Measurements from ENCODE around the gene DNM2.
A peak's percentile ranks its signal among the peaks of the same experiment; 100 is the strongest.

DNM2 gene

DNA sequence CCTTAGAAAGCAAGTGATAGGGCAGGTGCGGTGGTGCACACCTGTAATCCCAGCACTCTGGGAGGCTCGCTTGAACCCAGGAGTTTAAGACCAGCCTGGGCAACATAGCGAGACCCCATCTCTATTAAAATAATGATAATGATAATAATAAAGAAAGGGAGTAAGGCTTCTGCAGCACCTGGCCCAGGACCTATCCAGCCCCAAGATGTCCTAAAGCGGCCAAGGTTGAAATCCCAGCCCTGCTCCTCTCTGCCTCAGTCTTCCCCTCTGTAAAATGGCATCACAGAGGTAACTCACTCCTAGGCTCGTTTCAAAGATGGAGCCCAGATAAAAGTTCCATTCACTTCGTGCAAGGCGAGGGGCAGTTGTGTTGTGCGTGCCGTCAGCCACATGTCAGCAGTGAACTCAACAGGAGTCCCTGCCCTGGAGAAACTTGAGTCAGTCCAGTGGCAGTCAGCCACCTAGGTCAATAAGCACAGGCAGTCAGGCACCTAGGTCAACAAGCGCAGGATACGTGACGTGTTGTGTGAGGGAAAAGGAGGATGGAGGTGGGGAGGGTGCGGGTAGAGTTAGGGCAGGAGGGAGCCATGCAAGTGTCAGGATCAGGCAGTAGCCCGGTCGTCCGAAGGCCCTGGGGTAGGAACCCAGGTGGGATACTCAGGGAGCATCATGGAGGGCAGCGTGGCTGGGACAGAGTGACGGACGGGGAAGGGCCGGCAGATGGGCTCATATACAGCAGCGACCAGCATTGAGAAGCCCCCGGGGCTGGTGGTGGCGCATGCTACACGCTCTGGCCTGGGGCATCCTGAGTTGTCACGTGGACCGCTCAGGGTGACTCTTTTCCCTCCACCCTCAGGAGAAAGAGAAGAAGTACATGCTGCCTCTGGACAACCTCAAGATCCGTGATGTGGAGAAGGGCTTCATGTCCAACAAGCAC lies 101.5 kb downstream of the DNM2 start:
- H3K27ac ChIP-seq (replicated peaks; ENCODE audit: low read length): no peak overlapping the region
- H4K8ac ChIP-seq (ENCODE audit: low read depth, low read length): no peak overlapping the region
- no peak overlapping the region for H3K14ac ChIP-seq (ENCODE audit: low read length)
- H3K79me1 ChIP-seq (ENCODE audit: low read depth, low read length): peaks cover 3% of the 10 kb centered on the region
- no CpG with 5 or more reads among the region's 27 CpGs for WGBS, 2 donors (ENCODE audit: extremely low coverage in 2 of 2, insufficient read length in 2 of 2, insufficient replicate concordance in 1 of 2)
- peak overlapping the region; percentile 63 for H2AK5ac ChIP-seq (ENCODE audit: low read depth, low read length)
- H4K91ac ChIP-seq (ENCODE audit: low read depth, low read length, poor library complexity): no peak overlapping the region
- peak overlapping the region; percentile 50 for H3K9ac ChIP-seq (ENCODE audit: low read depth, low read length, poor library complexity)
- peak overlapping the region; percentile 67 for H3K23ac ChIP-seq (ENCODE audit: low read depth, low read length, poor library complexity)
- no peak overlapping the region for H2BK15ac ChIP-seq (ENCODE audit: low read length)
- no peaks in the 10 kb centered on the region for H3K27me3 ChIP-seq (ENCODE audit: control insufficient read depth in 3 of 3, insufficient read depth in 3 of 3, low read depth in 1 of 3, low read length in 3 of 3)
- H2AFZ ChIP-seq (ENCODE audit: low read length): no peak overlapping the region
- H3K4me1 ChIP-seq (ENCODE audit: control insufficient read depth in 2 of 2, insufficient read depth in 1 of 2, low read depth in 1 of 2, low read length in 2 of 2): no peaks in the 10 kb centered on the region
- no peak for DNase-seq (ENCODE audit: low spot score)
- no peak overlapping the region for H3K4me2 ChIP-seq (ENCODE audit: insufficient read depth, low read length, poor library complexity, severe bottlenecking)
- no peaks in the 10 kb centered on the region for H3K9me3 ChIP-seq (replicated peaks in 1 of 2; ENCODE audit: control insufficient read depth in 2 of 2, insufficient read depth in 1 of 2, low read depth in 1 of 2, low read length in 2 of 2)
- H2BK120ac ChIP-seq (ENCODE audit: low read depth, low read length): no peak overlapping the region
- no peak overlapping the region for H3K4me3 ChIP-seq (ENCODE audit: low read length in 2 of 2)
- H2BK5ac ChIP-seq (ENCODE audit: low read length): peak overlapping the region; percentile 12
- H3K4ac ChIP-seq (ENCODE audit: low read length): no peak overlapping the region
- H3K36me3 ChIP-seq (replicated peaks in 1 of 2; ENCODE audit: control insufficient read depth in 2 of 2, insufficient read depth in 2 of 2, low read length in 2 of 2): peaks cover 26 to 61% of the 10 kb centered on the region in 2 donors
- no peak overlapping the region for H2BK12ac ChIP-seq (ENCODE audit: low read length)
- no peak overlapping the region for H3K18ac ChIP-seq (ENCODE audit: low read length)

DNA sequence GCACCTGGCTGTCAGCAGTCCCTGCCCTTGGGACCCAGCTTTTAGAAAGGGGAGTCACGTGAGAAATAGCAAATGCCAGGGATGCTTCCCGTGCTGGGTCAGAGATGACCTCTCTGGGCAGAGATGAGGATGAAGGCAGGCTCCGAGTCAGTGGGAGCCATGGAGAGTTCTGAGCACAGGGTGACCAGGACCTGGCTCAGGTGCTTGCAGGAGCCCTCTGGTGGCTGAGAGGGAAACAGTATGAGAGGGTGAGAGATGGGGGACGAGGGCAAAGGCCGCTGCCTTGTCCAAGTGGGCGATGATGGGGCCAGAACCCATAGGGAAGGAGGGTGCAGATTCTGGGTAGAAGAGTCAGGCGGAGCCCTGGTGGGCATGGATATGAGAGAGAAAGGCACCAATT lies 102.3 kb downstream of the DNM2 start:
- no CpG with 5 or more reads among the region's 7 CpGs for WGBS, 2 donors (ENCODE audit: extremely low coverage in 2 of 2, insufficient read length in 2 of 2, insufficient replicate concordance in 1 of 2)
- H2AK5ac ChIP-seq (ENCODE audit: low read depth, low read length): no peak overlapping the region
- no peak for DNase-seq (ENCODE audit: low spot score)

DNA sequence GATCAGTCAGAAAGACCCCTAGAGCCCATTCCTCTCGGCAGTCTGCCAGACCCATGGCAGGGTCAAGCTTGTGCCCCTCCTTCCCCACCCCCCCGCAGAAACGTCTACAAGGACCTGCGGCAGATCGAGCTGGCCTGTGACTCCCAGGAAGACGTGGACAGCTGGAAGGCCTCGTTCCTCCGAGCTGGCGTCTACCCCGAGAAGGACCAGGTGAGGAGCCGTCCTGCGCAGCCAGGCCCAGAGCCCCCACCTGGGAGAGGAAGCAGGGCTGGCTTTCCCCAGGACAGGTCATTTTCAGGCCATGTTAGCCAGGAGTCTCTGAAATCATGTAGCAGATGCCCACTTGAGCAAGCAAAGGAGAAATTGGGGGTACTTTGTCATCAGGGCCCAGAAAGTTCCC lies 105.8 kb downstream of the DNM2 start:
- Histone ChIP-seq H4K8ac (ENCODE audit: low read depth, low read length) (no peak overlapping the region), H3K36me3 (replicated peaks in 1 of 2; ENCODE audit: control insufficient read depth in 2 of 2, insufficient read depth in 2 of 2, low read length in 2 of 2) (peaks cover 38 to 76% of the 10 kb centered on the region in 2 donors), H3K9ac (ENCODE audit: low read depth, low read length, poor library complexity) (no peak overlapping the region)

More for the DNA sequence above, 102.3 kb downstream of the DNM2 start:
- no peak overlapping the region for H2AFZ ChIP-seq (ENCODE audit: low read length)
- H3K4me3 ChIP-seq (ENCODE audit: low read length in 2 of 2): no peak overlapping the region
- no peak overlapping the region for H3K14ac ChIP-seq (ENCODE audit: low read length)
- H2BK15ac ChIP-seq (ENCODE audit: low read length): no peak overlapping the region
- H3K79me1 ChIP-seq (ENCODE audit: low read depth, low read length): peaks cover 3% of the 10 kb centered on the region
- H4K8ac ChIP-seq (ENCODE audit: low read depth, low read length): no peak overlapping the region
- no peak overlapping the region for H3K4me2 ChIP-seq (ENCODE audit: insufficient read depth, low read length, poor library complexity, severe bottlenecking)
- H3K36me3 ChIP-seq (replicated peaks in 1 of 2; ENCODE audit: control insufficient read depth in 2 of 2, insufficient read depth in 2 of 2, low read length in 2 of 2): peaks cover 31 to 62% of the 10 kb centered on the region in 2 donors
- no peak overlapping the region for H3K9ac ChIP-seq (ENCODE audit: low read depth, low read length, poor library complexity)
- no peaks in the 10 kb centered on the region for H3K27me3 ChIP-seq (ENCODE audit: control insufficient read depth in 3 of 3, insufficient read depth in 3 of 3, low read depth in 1 of 3, low read length in 3 of 3)
- H3K9me3 ChIP-seq (replicated peaks in 1 of 2; ENCODE audit: control insufficient read depth in 2 of 2, insufficient read depth in 1 of 2, low read depth in 1 of 2, low read length in 2 of 2): no peaks in the 10 kb centered on the region
- H3K23ac ChIP-seq (ENCODE audit: low read depth, low read length, poor library complexity): no peak overlapping the region
- H3K4ac ChIP-seq (ENCODE audit: low read length): no peak overlapping the region
- H3K4me1 ChIP-seq (ENCODE audit: control insufficient read depth in 2 of 2, insufficient read depth in 1 of 2, low read depth in 1 of 2, low read length in 2 of 2): no peaks in the 10 kb centered on the region
- H2BK120ac ChIP-seq (ENCODE audit: low read depth, low read length): no peak overlapping the region
- H4K91ac ChIP-seq (ENCODE audit: low read depth, low read length, poor library complexity): no peak overlapping the region
- H2BK12ac ChIP-seq (ENCODE audit: low read length): no peak overlapping the region
- no peak overlapping the region for H3K18ac ChIP-seq (ENCODE audit: low read length)
- no peak overlapping the region for H2BK5ac ChIP-seq (ENCODE audit: low read length)
- H3K27ac ChIP-seq (replicated peaks; ENCODE audit: low read length): no peak overlapping the region

DNA sequence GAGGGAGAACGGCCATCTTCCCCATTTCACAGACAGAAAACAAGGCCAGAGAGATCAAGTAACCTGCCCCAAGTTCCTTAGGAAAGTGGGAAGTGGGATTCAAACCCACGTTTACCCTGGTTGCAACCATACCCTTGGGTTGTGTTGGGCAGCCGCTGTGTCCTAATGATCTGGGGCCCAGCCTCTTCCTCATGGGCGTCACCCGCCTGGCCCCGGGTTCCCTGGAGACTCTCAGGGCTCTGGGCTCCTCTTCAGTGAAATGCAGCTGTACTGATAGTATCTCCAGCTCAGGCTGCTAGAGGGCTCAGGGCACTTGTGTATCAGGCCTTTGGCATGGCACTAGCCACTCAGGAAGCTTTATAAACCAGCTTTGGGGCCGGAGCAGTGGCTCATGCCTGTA lies 108.4 kb downstream of the DNM2 start:
- H3K14ac ChIP-seq (ENCODE audit: low read length): no peak overlapping the region
- no peak overlapping the region for H3K18ac ChIP-seq (ENCODE audit: low read length)
- H3K4me3 ChIP-seq (ENCODE audit: low read length in 2 of 2): no peak overlapping the region
- H2BK5ac ChIP-seq (ENCODE audit: low read length): no peak overlapping the region
- H3K27me3 ChIP-seq (ENCODE audit: control insufficient read depth in 3 of 3, insufficient read depth in 3 of 3, low read depth in 1 of 3, low read length in 3 of 3): no peaks in the 10 kb centered on the region
- peaks cover 0 to 6% of the 10 kb centered on the region in 2 donors for H3K4me1 ChIP-seq (ENCODE audit: control insufficient read depth in 2 of 2, insufficient read depth in 1 of 2, low read depth in 1 of 2, low read length in 2 of 2)
- no peak overlapping the region for H3K4ac ChIP-seq (ENCODE audit: low read length)
- no peaks in the 10 kb centered on the region for H3K9me3 ChIP-seq (replicated peaks in 1 of 2; ENCODE audit: control insufficient read depth in 2 of 2, insufficient read depth in 1 of 2, low read depth in 1 of 2, low read length in 2 of 2)
- no peak overlapping the region for H2BK12ac ChIP-seq (ENCODE audit: low read length)
- no CpG with 5 or more reads among the region's 7 CpGs for WGBS, 2 donors (ENCODE audit: extremely low coverage in 2 of 2, insufficient read length in 2 of 2, insufficient replicate concordance in 1 of 2)
- peaks cover 30 to 72% of the 10 kb centered on the region in 2 donors for H3K36me3 ChIP-seq (replicated peaks in 1 of 2; ENCODE audit: control insufficient read depth in 2 of 2, insufficient read depth in 2 of 2, low read length in 2 of 2)
- H3K27ac ChIP-seq (replicated peaks; ENCODE audit: low read length): no peak overlapping the region
- no peak overlapping the region for H4K91ac ChIP-seq (ENCODE audit: low read depth, low read length, poor library complexity)
- H3K9ac ChIP-seq (ENCODE audit: low read depth, low read length, poor library complexity): no peak overlapping the region
- DNase-seq (ENCODE audit: low spot score): no peak
- H2AFZ ChIP-seq (ENCODE audit: low read length): no peak overlapping the region
- no peak overlapping the region for H2BK15ac ChIP-seq (ENCODE audit: low read length)
- no peak overlapping the region for H3K23ac ChIP-seq (ENCODE audit: low read depth, low read length, poor library complexity)
- no peak overlapping the region for H2BK120ac ChIP-seq (ENCODE audit: low read depth, low read length)
- H2AK5ac ChIP-seq (ENCODE audit: low read depth, low read length): no peak overlapping the region
- no peak overlapping the region for H3K4me2 ChIP-seq (ENCODE audit: insufficient read depth, low read length, poor library complexity, severe bottlenecking)
- H4K8ac ChIP-seq (ENCODE audit: low read depth, low read length): no peak overlapping the region
- H3K79me1 ChIP-seq (ENCODE audit: low read depth, low read length): peaks cover 1% of the 10 kb centered on the region

More for the DNA sequence above, 105.8 kb downstream of the DNM2 start:
- H2AFZ ChIP-seq (ENCODE audit: low read length): no peak overlapping the region
- peaks cover 1% of the 10 kb centered on the region for H3K79me1 ChIP-seq (ENCODE audit: low read depth, low read length)
- H3K27me3 ChIP-seq (ENCODE audit: control insufficient read depth in 3 of 3, insufficient read depth in 3 of 3, low read depth in 1 of 3, low read length in 3 of 3): no peaks in the 10 kb centered on the region
- H2BK120ac ChIP-seq (ENCODE audit: low read depth, low read length): no peak overlapping the region
- H3K18ac ChIP-seq (ENCODE audit: low read length): no peak overlapping the region
- H3K4ac ChIP-seq (ENCODE audit: low read length): no peak overlapping the region
- no peaks in the 10 kb centered on the region for H3K4me1 ChIP-seq (ENCODE audit: control insufficient read depth in 2 of 2, insufficient read depth in 1 of 2, low read depth in 1 of 2, low read length in 2 of 2)
- H3K9me3 ChIP-seq (replicated peaks in 1 of 2; ENCODE audit: control insufficient read depth in 2 of 2, insufficient read depth in 1 of 2, low read depth in 1 of 2, low read length in 2 of 2): no peaks in the 10 kb centered on the region
- no peak for DNase-seq (ENCODE audit: low spot score)
- WGBS, 2 donors (ENCODE audit: extremely low coverage in 2 of 2, insufficient read length in 2 of 2, insufficient replicate concordance in 1 of 2): no CpG with 5 or more reads among the region's 12 CpGs
- no peak overlapping the region for H3K23ac ChIP-seq (ENCODE audit: low read depth, low read length, poor library complexity)
- no peak overlapping the region for H3K4me3 ChIP-seq (ENCODE audit: low read length in 2 of 2)
- H2AK5ac ChIP-seq (ENCODE audit: low read depth, low read length): no peak overlapping the region
- no peak overlapping the region for H2BK15ac ChIP-seq (ENCODE audit: low read length)
- H3K14ac ChIP-seq (ENCODE audit: low read length): no peak overlapping the region
- H3K27ac ChIP-seq (replicated peaks; ENCODE audit: low read length): no peak overlapping the region
- no peak overlapping the region for H4K91ac ChIP-seq (ENCODE audit: low read depth, low read length, poor library complexity)
- no peak overlapping the region for H3K4me2 ChIP-seq (ENCODE audit: insufficient read depth, low read length, poor library complexity, severe bottlenecking)
- no peak overlapping the region for H2BK5ac ChIP-seq (ENCODE audit: low read length)
- H2BK12ac ChIP-seq (ENCODE audit: low read length): no peak overlapping the region

All from neuronal stem cell (in vitro differentiated cells).